HEK293 (cell line): ENCODE measurements around the gene PINLYP.
A peak's percentile ranks its signal among the peaks of the same experiment; 100 is the strongest.

Source experiments
- CTCF ChIP-seq: fragments of 450-650 bp; formaldehyde crosslinking; IDR thresholded peaks from 2 replicates; pipeline ENCODE4 v1.5.1; 2016; ENCODE audit warnings: missing biosample characterization, missing genetic modification characterization
- EGR2 ChIP-seq: fragments of 450-650 bp; formaldehyde crosslinking; IDR thresholded peaks from 2 replicates; pipeline ENCODE4 v1.5.1; 2016; ENCODE audit warnings: low read depth, missing biosample characterization, missing genetic modification characterization
- FEZF1 ChIP-seq: fragments of 450-650 bp; formaldehyde crosslinking; IDR thresholded peaks from 2 replicates; pipeline ENCODE4 v1.5.1; 2016; ENCODE audit warnings: missing biosample characterization, missing genetic modification characterization
- GLIS2 ChIP-seq: fragments of 450-650 bp; formaldehyde crosslinking; IDR thresholded peaks from 2 replicates; pipeline ENCODE4 v1.5.1; 2016; ENCODE audit warnings: missing biosample characterization, missing genetic modification characterization
- OSR2 ChIP-seq: fragments of 450-650 bp; formaldehyde crosslinking; IDR thresholded peaks from 2 replicates; pipeline ENCODE4 v1.5.1; 2016; ENCODE audit warnings: missing biosample characterization, missing genetic modification characterization
- PRDM6 ChIP-seq: fragments of 450-650 bp; formaldehyde crosslinking; IDR thresholded peaks from 2 replicates; pipeline ENCODE4 v1.5.1; 2017; ENCODE audit warnings: missing biosample characterization, missing genetic modification characterization
- SALL2 ChIP-seq: fragments of 450-650 bp; formaldehyde crosslinking; IDR thresholded peaks from 2 replicates; pipeline ENCODE4 v1.5.0; 2017; ENCODE audit warnings: missing biosample characterization, mild to moderate bottlenecking, missing genetic modification characterization, borderline replicate concordance
- SCRT1 ChIP-seq: fragments of 450-650 bp; formaldehyde crosslinking; IDR thresholded peaks from 2 replicates; pipeline ENCODE4 v1.5.1; 2016; ENCODE audit warnings: missing biosample characterization, missing genetic modification characterization, borderline replicate concordance
- SP2 ChIP-seq: fragments of 450-650 bp; formaldehyde crosslinking; IDR thresholded peaks from 2 replicates; pipeline ENCODE4 v1.5.1; 2016; ENCODE audit warnings: missing biosample characterization, missing genetic modification characterization
- SP7 ChIP-seq: fragments of 450-650 bp; formaldehyde crosslinking; IDR thresholded peaks from 2 replicates; pipeline ENCODE4 v1.5.1; 2016; ENCODE audit warnings: missing biosample characterization, missing genetic modification characterization
- ZIC2 ChIP-seq: fragments of 450-650 bp; formaldehyde crosslinking; IDR thresholded peaks from 2 replicates; pipeline ENCODE4 v1.5.1; 2016; ENCODE audit warnings: missing biosample characterization, missing genetic modification characterization
- ZNF10 ChIP-seq: fragments of 450-650 bp; formaldehyde crosslinking; IDR thresholded peaks from 2 replicates; pipeline ENCODE4 v1.5.1; 2017; ENCODE audit warnings: missing biosample characterization, missing genetic modification characterization
- ZNF112 ChIP-seq: fragments of 450-650 bp; formaldehyde crosslinking; IDR thresholded peaks from 2 replicates; pipeline ENCODE4 v1.5.0; 2017; ENCODE audit warnings: missing biosample characterization, missing genetic modification characterization
- ZNF114 ChIP-seq: fragments of 450-650 bp; formaldehyde crosslinking; IDR thresholded peaks from 2 replicates; pipeline ENCODE4 v1.5.0; 2017; ENCODE audit warnings: missing biosample characterization, missing genetic modification characterization
- ZNF132 ChIP-seq: fragments of 450-650 bp; formaldehyde crosslinking; IDR thresholded peaks from 2 replicates; pipeline ENCODE4 v1.5.1; 2017; ENCODE audit warnings: missing biosample characterization, missing genetic modification characterization, borderline replicate concordance
- ZNF169 ChIP-seq: fragments of 450-650 bp; formaldehyde crosslinking; IDR thresholded peaks from 2 replicates; pipeline ENCODE4 v1.5.1; 2016; ENCODE audit warnings: missing biosample characterization, missing genetic modification characterization
- ZNF2 ChIP-seq: fragments of 450-650 bp; formaldehyde crosslinking; IDR thresholded peaks from 2 replicates; pipeline ENCODE4 v1.5.1; 2016; ENCODE audit warnings: missing biosample characterization, missing genetic modification characterization
- ZNF324 ChIP-seq: fragments of 450-650 bp; formaldehyde crosslinking; IDR thresholded peaks from 2 replicates; pipeline ENCODE4 v1.5.1; 2016; ENCODE audit warnings: missing biosample characterization, missing genetic modification characterization
- ZNF362 ChIP-seq: fragments of 450-650 bp; formaldehyde crosslinking; IDR thresholded peaks from 2 replicates; pipeline ENCODE4 v1.5.1; 2016; ENCODE audit warnings: missing biosample characterization, missing genetic modification characterization
- ZNF391 ChIP-seq: fragments of 450-650 bp; formaldehyde crosslinking; IDR thresholded peaks from 2 replicates; pipeline ENCODE4 v1.5.1; 2016; ENCODE audit warnings: low read depth, missing biosample characterization, missing genetic modification characterization, borderline replicate concordance
- ZNF398 ChIP-seq: fragments of 450-650 bp; formaldehyde crosslinking; IDR thresholded peaks from 2 replicates; pipeline ENCODE4 v1.5.1; 2017; ENCODE audit warnings: missing biosample characterization, missing genetic modification characterization
- ZNF488 ChIP-seq: fragments of 450-650 bp; formaldehyde crosslinking; IDR thresholded peaks from 2 replicates; pipeline ENCODE4 v1.5.1; 2016; ENCODE audit warnings: missing biosample characterization, missing genetic modification characterization
- ZNF529 ChIP-seq: fragments of 450-650 bp; formaldehyde crosslinking; IDR thresholded peaks from 2 replicates; pipeline ENCODE4 v1.5.1; 2017; ENCODE audit warnings: missing genetic modification characterization, missing biosample characterization; ENCODE audit not compliant: insufficient replicate concordance
- ZNF571 ChIP-seq: fragments of 450-650 bp; formaldehyde crosslinking; IDR thresholded peaks from 2 replicates; pipeline ENCODE4 v1.5.0; 2017; ENCODE audit warnings: missing biosample characterization, missing genetic modification characterization
- ZNF585B ChIP-seq: fragments of 450-650 bp; formaldehyde crosslinking; IDR thresholded peaks from 2 replicates; pipeline ENCODE4 v1.5.1; 2016; ENCODE audit warnings: missing biosample characterization, missing genetic modification characterization
- ZNF76 ChIP-seq: fragments of 450-650 bp; formaldehyde crosslinking; IDR thresholded peaks from 2 replicates; pipeline ENCODE4; 2016; ENCODE audit warnings: low read depth, missing biosample characterization, missing genetic modification characterization, borderline replicate concordance
- ZNF791 ChIP-seq: fragments of 450-650 bp; formaldehyde crosslinking; IDR thresholded peaks from 2 replicates; pipeline ENCODE4 v1.5.1; 2016; ENCODE audit warnings: missing biosample characterization, missing genetic modification characterization
- ZSCAN4 ChIP-seq: fragments of 450-650 bp; formaldehyde crosslinking; IDR thresholded peaks from 2 replicates; pipeline ENCODE4 v1.5.1; 2017; ENCODE audit warnings: missing biosample characterization, missing genetic modification characterization

Gene PINLYP

GRCh38 chr19:43605875-43606568 lies 30.4 kb downstream of the PINLYP start (continued):
- no peak for TF ChIP-seq ZNF571 (tag by site-specific recombination)
- no peak for TF ChIP-seq ZNF76 (tag by site-specific recombination)
- no peak for TF ChIP-seq ZNF585B
- TF ChIP-seq ZNF391 (tag by site-specific recombination), result 0 out of 2 replicates have a peak, but pooled peaks have one; percentile 57
- TF ChIP-seq GLIS2, result no peak
- TF ChIP-seq ZNF132, result no peak
- TF ChIP-seq ZNF362 (tag by site-specific recombination), result peak; percentile 90
- peak; percentile 67 for TF ChIP-seq EGR2 (tag by site-specific recombination)
- TF ChIP-seq ZSCAN4, result no peak
- no peak for TF ChIP-seq SALL2 (tag by site-specific recombination)
- TF ChIP-seq ZNF488, result no peak
- peak; percentile 12; the same call in 1 of the 2 replicates for TF ChIP-seq SP7 (tag by site-specific recombination)
- no peak for TF ChIP-seq PRDM6
- TF ChIP-seq ZNF398 (tag by site-specific recombination), result no peak
- TF ChIP-seq ZIC2 (tag by site-specific recombination), result peak; percentile 65
- TF ChIP-seq OSR2, result no peak
- TF ChIP-seq FEZF1 (tag by site-specific recombination), result no peak
- no peak for TF ChIP-seq ZNF791 (tag by site-specific recombination)
- TF ChIP-seq ZNF10 (tag by site-specific recombination), result no peak
- TF ChIP-seq ZNF169 (tag by site-specific recombination), result no peak
- TF ChIP-seq ZNF2 (tag by site-specific recombination), result 0 out of 2 replicates have a peak, but pooled peaks have one; percentile 49
- 0 out of 2 replicates have a peak, but pooled peaks have one; percentile 7 for TF ChIP-seq CTCF
- no peak for TF ChIP-seq ZNF324 (tag by site-specific recombination)
- no peak for TF ChIP-seq ZNF112 (tag by site-specific recombination)
- no peak for TF ChIP-seq ZNF529 (tag by site-specific recombination)
- TF ChIP-seq SCRT1 (tag by site-specific recombination), result no peak
- no peak for TF ChIP-seq SP2 (tag by site-specific recombination)
- TF ChIP-seq ZNF114 (tag by site-specific recombination), result no peak
